Kidney (tissue), 14 donors: ENCODE measurements around the gene PATL1. TPM values are rescaled to one million over a fixed set of nuclear protein-coding genes. Genes with fewer than 3 reads are reported as not detected.

Experiments used
- DNase-seq, 5 donors: peaks; one replicate each; pipeline ENCODE4 v3.0.0-alpha.2; 2013 to 2020
- FAIRE-seq: peaks from 2 replicates; lab custom pipeline; 2012; peaks lifted over from hg19 to GRCh38; lab: Jason Lieb, UNC
- H3K27ac ChIP-seq, 2 donors: one replicate each; pipeline ENCODE4 v1.7.0; 2013; ENCODE audit warnings: low read depth in 2 of 2, low read length in 2 of 2, inconsistent platforms in 1 of 2
- H3K27me3 ChIP-seq: one replicate; pipeline ENCODE4 v1.7.1; 2013; ENCODE audit warnings: low read length, inconsistent platforms; ENCODE audit not compliant: control insufficient read depth, insufficient read depth
- H3K36me3 ChIP-seq, 3 donors: one replicate each; pipeline versions ENCODE4 v1.7.0 to v1.7.1; 2013; ENCODE audit warnings: low read length in 3 of 3, control low read depth in 1 of 3, inconsistent platforms in 1 of 3; ENCODE audit not compliant: insufficient read depth in 3 of 3, control insufficient read depth in 2 of 3
- H3K4me1 ChIP-seq, 3 donors: one replicate each; pipeline versions ENCODE4 v1.7.0 to v1.7.1; 2013; ENCODE audit warnings: low read length in 3 of 3, inconsistent platforms in 1 of 3, low read depth in 1 of 3; ENCODE audit not compliant: control insufficient read depth in 2 of 3, insufficient read depth in 2 of 3
- H3K4me3 ChIP-seq, 3 donors: one replicate each; pipeline versions ENCODE4 v1.7.0 to v1.8.1; 2013; ENCODE audit warnings: low read length in 3 of 3, control low read depth in 1 of 3, inconsistent platforms in 1 of 3
- H3K9ac ChIP-seq, 3 donors: one replicate each; pipeline versions ENCODE4 v1.7.0 to v1.7.1; 2013; ENCODE audit warnings: low read length in 3 of 3, control low read depth in 1 of 3, inconsistent platforms in 1 of 3
- H3K9me3 ChIP-seq, 3 donors: one replicate each; pipeline versions ENCODE4 v1.7.0 to v1.7.1; 2013; ENCODE audit warnings: low read length in 3 of 3, control low read depth in 1 of 3, inconsistent platforms in 1 of 3; ENCODE audit not compliant: control insufficient read depth in 2 of 3, insufficient read depth in 1 of 3
- intact Hi-C: fragments of 100-400 bp; cut with DNase I; formaldehyde crosslinking; loops from one replicate; pipeline ENCODE4 v1.11.1; 2022
- polyA plus RNA-seq: library from polyadenylated mRNA; stranded (reverse); fragments of 350-450 nt; fragmentation: Illumina TruSeq; extraction: RNeasy Lipid Tissue Mini Kit (QIAGEN cat#74804); gene quantifications from one replicate; pipeline ENCODE4 v1.2.3, GENCODE V29; 2014; ENCODE audit warnings: low read depth, low replicate concordance; ENCODE audit not compliant: insufficient read depth
- total RNA-seq: library from RNA; stranded (reverse); fragmentation: NEBNext Ultra II Directional; extraction: Animal tissue kit (Norgen Biotek cat#: 25700); gene quantifications from one replicate; pipeline ENCODE4 v1.2.1, GENCODE V29; 2021
- TF ChIP-seq, protein P1 (sequence below): IDR thresholded peaks from 3 replicates; pipeline ENCODE4 v1.5.1; 2012; ENCODE audit warnings: mild to moderate bottlenecking, moderate library complexity, borderline replicate concordance; ENCODE audit not compliant: insufficient read depth; ENCODE audit errors: extremely low read depth
- donor health status: control.
- donor health status: control.
- donor health status: control.
- donor health status: control.
- donor health status: control.
- donor health status: DM: yes; HTN: yes; CAD: no.
- donor health status: Normal renal cell carcinoma (clear cell type).

Gene PATL1
- total and polyA plus RNA-seq, 2 donors from 2014 or later, result 12.3 to 35.4 TPM

GRCh38 chr11:59710136-59710847 is 41.5 kb upstream of the PATL1 start:
- intact Hi-C loops, result no loop called here
- H3K27ac ChIP-seq, result no peak overlapping the region
- FAIRE-seq (no peak), DNase-seq (no peak)
- H3K4me1 ChIP-seq, result no peaks in the 10 kb centered on the region
- no peak overlapping the region for H3K4me3 ChIP-seq
- TF ChIP-seq, protein P1, sequence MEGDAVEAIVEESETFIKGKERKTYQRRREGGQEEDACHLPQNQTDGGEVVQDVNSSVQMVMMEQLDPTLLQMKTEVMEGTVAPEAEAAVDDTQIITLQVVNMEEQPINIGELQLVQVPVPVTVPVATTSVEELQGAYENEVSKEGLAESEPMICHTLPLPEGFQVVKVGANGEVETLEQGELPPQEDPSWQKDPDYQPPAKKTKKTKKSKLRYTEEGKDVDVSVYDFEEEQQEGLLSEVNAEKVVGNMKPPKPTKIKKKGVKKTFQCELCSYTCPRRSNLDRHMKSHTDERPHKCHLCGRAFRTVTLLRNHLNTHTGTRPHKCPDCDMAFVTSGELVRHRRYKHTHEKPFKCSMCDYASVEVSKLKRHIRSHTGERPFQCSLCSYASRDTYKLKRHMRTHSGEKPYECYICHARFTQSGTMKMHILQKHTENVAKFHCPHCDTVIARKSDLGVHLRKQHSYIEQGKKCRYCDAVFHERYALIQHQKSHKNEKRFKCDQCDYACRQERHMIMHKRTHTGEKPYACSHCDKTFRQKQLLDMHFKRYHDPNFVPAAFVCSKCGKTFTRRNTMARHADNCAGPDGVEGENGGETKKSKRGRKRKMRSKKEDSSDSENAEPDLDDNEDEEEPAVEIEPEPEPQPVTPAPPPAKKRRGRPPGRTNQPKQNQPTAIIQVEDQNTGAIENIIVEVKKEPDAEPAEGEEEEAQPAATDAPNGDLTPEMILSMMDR, result no peak
- no peaks in the 10 kb centered on the region for H3K27me3 ChIP-seq
- no peaks in the 10 kb centered on the region for H3K36me3 ChIP-seq
- H3K9ac ChIP-seq, result no peak overlapping the region
- H3K9me3 ChIP-seq, result no peaks in the 10 kb centered on the region

DNA sequence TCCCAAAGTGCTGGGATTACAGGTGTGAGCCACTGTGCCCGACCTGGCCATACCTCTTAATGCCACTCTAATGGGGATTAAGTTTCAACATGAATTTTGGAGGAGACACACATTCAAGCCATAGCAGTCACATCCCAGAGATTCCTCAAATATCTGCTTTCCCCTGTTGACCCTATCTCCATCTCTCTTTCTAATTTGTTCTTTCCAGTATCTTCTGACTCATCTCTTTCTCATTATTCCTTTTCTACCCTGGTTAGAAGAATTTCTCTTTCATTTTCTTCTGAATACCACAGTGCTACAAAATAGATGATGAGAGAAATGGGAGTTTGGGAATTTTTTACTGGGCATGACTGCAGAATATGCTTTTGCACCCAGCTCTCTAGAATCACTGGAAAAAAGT is 39.7 kb upstream of the PATL1 start:
- Histone ChIP-seq H3K4me3 (no peak overlapping the region), H3K4me1 (no peaks in the 10 kb centered on the region), H3K27me3 (no peaks in the 10 kb centered on the region), H3K9me3 (no peaks in the 10 kb centered on the region), H3K27ac (no peak overlapping the region), H3K36me3 (no peaks in the 10 kb centered on the region), H3K9ac (no peak overlapping the region)
- intact Hi-C loops, result no loop called here
- FAIRE-seq (no peak), DNase-seq (no peak)
- TF ChIP-seq, protein P1, result no peak

GRCh38 chr11:59707371-59707770 is 38.5 kb upstream of the PATL1 start:
- intact Hi-C loops, result no loop called here
- TF ChIP-seq, protein P1, result no peak
- Histone ChIP-seq H3K27ac (no peak overlapping the region), H3K9me3 (no peaks in the 10 kb centered on the region), H3K4me3 (no peak overlapping the region), H3K36me3 (no peaks in the 10 kb centered on the region), H3K4me1 (no peaks in the 10 kb centered on the region), H3K9ac (no peak overlapping the region), H3K27me3 (no peaks in the 10 kb centered on the region)
- FAIRE-seq, result no peak
- DNase-seq, result no peak
